Neural cell (in vitro differentiated cells): ENCODE data around the gene FHIT. TPM values are rescaled to one million over a fixed set of nuclear protein-coding genes. Genes with fewer than 3 reads are reported as not detected.

ENCODE experiments used
- H2AFZ ChIP-seq: fragments of 200-600, 300-800 bp; sonication (generic), shearing (Covaris generic); 2 replicates; pipeline ENCODE4 v1.6.0; 2014; ENCODE audit warnings: low read depth, mild to moderate bottlenecking, antibody characterized with exemption, low read length, moderate library complexity
- H3F3A ChIP-seq: fragments of 200-600 bp; shearing (Covaris generic); 2 replicates; pipeline ENCODE4 v1.6.1; 2016; ENCODE audit warnings: mild to moderate bottlenecking, moderate library complexity, mixed read lengths, antibody characterized with exemption, low read length; ENCODE audit not compliant: insufficient read depth, poor library complexity, severe bottlenecking
- H3K27ac ChIP-seq: fragments of 200-600, 300-800 bp; sonication (generic), shearing (Covaris generic); 2 replicates; pipeline ENCODE4 v1.5.1; 2014; ENCODE audit warnings: mild to moderate bottlenecking, low read length, moderate library complexity
- H3K27me3 ChIP-seq: fragments of 300-800, 200-600 bp; sonication (generic), shearing (Covaris generic); 2 replicates; pipeline ENCODE4 v1.6.0; 2014; ENCODE audit warnings: mild to moderate bottlenecking, low read depth, low read length, moderate library complexity; ENCODE audit not compliant: insufficient read depth
- H3K36me3 ChIP-seq: fragments of 300-800, 200-600 bp; sonication (generic), shearing (Covaris generic); 2 replicates; pipeline ENCODE4 v1.5.1; 2014; ENCODE audit warnings: mild to moderate bottlenecking, antibody characterized with exemption, low read length, moderate library complexity; ENCODE audit not compliant: insufficient read depth
- H3K4me2 ChIP-seq: fragments of 300-800, 200-600 bp; sonication (generic), shearing (Covaris generic); 2 replicates; pipeline ENCODE4 v1.6.0; 2014; ENCODE audit warnings: mild to moderate bottlenecking, low read length
- H3K4me3 ChIP-seq: fragments of 300-800, 200-600 bp; sonication (generic), shearing (Covaris generic); 2 replicates; pipeline ENCODE4 v1.5.1; 2014; ENCODE audit warnings: mild to moderate bottlenecking, low read length, moderate library complexity
- H3K79me2 ChIP-seq: fragments of 200-600 bp; shearing (Covaris generic); replicated peaks from 2 replicates; pipeline ENCODE4 v1.6.0; 2014; ENCODE audit warnings: mild to moderate bottlenecking, low read length, moderate library complexity; ENCODE audit not compliant: insufficient read depth
- H3K9ac ChIP-seq: fragments of 300-800, 200-600 bp; sonication (generic), shearing (Covaris generic); 2 replicates; pipeline ENCODE4 v1.6.1; 2016; ENCODE audit warnings: mild to moderate bottlenecking, low read length, mixed read lengths
- H3K9me2 ChIP-seq: fragments of 200-600 bp; shearing (Covaris generic); 2 replicates; pipeline ENCODE4 v1.6.1; 2016; ENCODE audit warnings: mild to moderate bottlenecking, low read length, mixed read lengths; ENCODE audit not compliant: insufficient read depth
- H3K9me3 ChIP-seq: fragments of 200-600, 300-800 bp; sonication (generic), shearing (Covaris generic); 2 replicates; pipeline ENCODE4 v1.6.1; 2016; ENCODE audit warnings: mild to moderate bottlenecking, mixed run types, low read length, moderate library complexity, mixed read lengths
- H4K20me1 ChIP-seq: fragments of 200-600 bp; shearing (Covaris generic); 2 replicates; pipeline ENCODE4 v1.6.1; 2016; ENCODE audit warnings: mild to moderate bottlenecking, mixed run types; ENCODE audit not compliant: insufficient read depth
- CTCF ChIP-seq: fragments of 450-650 bp; IDR thresholded peaks from 2 replicates; pipeline ENCODE4 v1.5.1; 2014; ENCODE audit warnings: antibody characterized with exemption, mild to moderate bottlenecking, moderate library complexity; ENCODE audit not compliant: poor library complexity, severe bottlenecking
- EP300 ChIP-seq: fragments of 450-650 bp; conservative IDR thresholded peaks from 2 replicates; pipeline ENCODE4 v1.6.1; 2014; ENCODE audit warnings: antibody characterized with exemption, mild to moderate bottlenecking, moderate library complexity; ENCODE audit not compliant: poor library complexity, severe bottlenecking
- EZH2 ChIP-seq: fragments of 200-600, 300-800 bp; shearing (Covaris generic), sonication (generic); IDR thresholded peaks from 2 replicates; pipeline ENCODE4 v1.6.1; 2014; ENCODE audit warnings: antibody characterized with exemption, low read length, borderline replicate concordance, mild to moderate bottlenecking; ENCODE audit not compliant: insufficient read depth, poor library complexity, severe bottlenecking
- MXI1 ChIP-seq: fragments of 450-650 bp; conservative IDR thresholded peaks from 2 replicates; pipeline ENCODE4 v1.6.1; 2014; ENCODE audit warnings: antibody characterized with exemption, mild to moderate bottlenecking; ENCODE audit not compliant: poor library complexity, severe bottlenecking
- POLR2AphosphoS5 ChIP-seq: IDR thresholded peaks from 2 replicates; pipeline ENCODE4 v1.6.1; 2012
- RAD21 ChIP-seq: fragments of 450-650 bp; conservative IDR thresholded peaks from 2 replicates; pipeline ENCODE4 v1.6.1; 2014; ENCODE audit warnings: antibody characterized with exemption, mild to moderate bottlenecking, moderate library complexity
- REST ChIP-seq: IDR thresholded peaks from 2 replicates; pipeline ENCODE4 v1.6.1; 2012; ENCODE audit warnings: borderline replicate concordance
- TAF1 ChIP-seq: IDR thresholded peaks from 2 replicates; pipeline ENCODE4 v1.6.1; 2012; ENCODE audit warnings: low read depth
- polyA plus RNA-seq: library from polyadenylated mRNA; depleted of rRNA; stranded (reverse); fragments of >200 nt; gene quantifications from 2 replicates; pipeline ENCODE4 v1.2.3, GENCODE V29; 2014

The FHIT gene
- polyA plus RNA-seq, 1 donor from 2014 or later: not detected

GRCh38 chr3:59899061-59899460, 1352.2 kb downstream of the FHIT start:
- Histone ChIP-seq H3K36me3 (no peaks in the 10 kb centered on the region), H4K20me1 (no peaks in the 10 kb centered on the region), H3K9me3 (no peaks in the 10 kb centered on the region), H2AFZ (no peak overlapping the region), H3K79me2 (no peaks in the 10 kb centered on the region), H3K4me2 (no peak overlapping the region), H3K4me3 (no peak overlapping the region), H3K9me2 (no peaks in the 10 kb centered on the region), H3K27ac (no peak overlapping the region), H3K27me3 (no peaks in the 10 kb centered on the region), H3K9ac (no peak overlapping the region), H3F3A (no peaks in the 10 kb centered on the region)
- TF ChIP-seq POLR2AphosphoS5 (no peak), EP300 (no peak), CTCF (no peak), REST (no peak)

- Histone ChIP-seq H3K27ac (no peak overlapping the region), H3K9me2 (no peaks in the 10 kb centered on the region), H3K4me3 (no peak overlapping the region), H2AFZ (no peak overlapping the region), H3K36me3 (no peaks in the 10 kb centered on the region), H3K27me3 (no peaks in the 10 kb centered on the region), H3K79me2 (no peaks in the 10 kb centered on the region), H3K9ac (no peak overlapping the region), H4K20me1 (no peaks in the 10 kb centered on the region), H3F3A (no peaks in the 10 kb centered on the region), H3K4me2 (no peak overlapping the region), H3K9me3 (no peaks in the 10 kb centered on the region)
- TF ChIP-seq MXI1 (no peak), EP300 (no peak), TAF1 (no peak), EZH2 (no peak), RAD21 (no peak), POLR2AphosphoS5 (no peak), REST (no peak)
Measured at GRCh38 chr3:59895972-59896371, 1355.3 kb downstream of the FHIT start.
